GM21526 (cell line): ENCODE measurements around the gene KLHL2.
"Not testable (repeated sequence)": the region's sequence is repeated elsewhere in the genome, so short reads cannot be mapped to it uniquely, and the experiment has no call there.

Source experiments
- ATAC-seq: cut with Tn5 transposase; IDR thresholded peaks from one replicate; pipeline ENCODE4 v1.9.1; 2021; ENCODE audit warnings: moderate library complexity; ENCODE audit not compliant: unreplicated experiment, low FRiP score

The KLHL2 gene

GRCh38 chr4:165199722-165200121 is 7.6 kb upstream of the KLHL2 start:
- no peak for ATAC-seq

GRCh38 chr4:165201806-165202205 is 5.6 kb upstream of the KLHL2 start:
- ATAC-seq: no peak

DNA sequence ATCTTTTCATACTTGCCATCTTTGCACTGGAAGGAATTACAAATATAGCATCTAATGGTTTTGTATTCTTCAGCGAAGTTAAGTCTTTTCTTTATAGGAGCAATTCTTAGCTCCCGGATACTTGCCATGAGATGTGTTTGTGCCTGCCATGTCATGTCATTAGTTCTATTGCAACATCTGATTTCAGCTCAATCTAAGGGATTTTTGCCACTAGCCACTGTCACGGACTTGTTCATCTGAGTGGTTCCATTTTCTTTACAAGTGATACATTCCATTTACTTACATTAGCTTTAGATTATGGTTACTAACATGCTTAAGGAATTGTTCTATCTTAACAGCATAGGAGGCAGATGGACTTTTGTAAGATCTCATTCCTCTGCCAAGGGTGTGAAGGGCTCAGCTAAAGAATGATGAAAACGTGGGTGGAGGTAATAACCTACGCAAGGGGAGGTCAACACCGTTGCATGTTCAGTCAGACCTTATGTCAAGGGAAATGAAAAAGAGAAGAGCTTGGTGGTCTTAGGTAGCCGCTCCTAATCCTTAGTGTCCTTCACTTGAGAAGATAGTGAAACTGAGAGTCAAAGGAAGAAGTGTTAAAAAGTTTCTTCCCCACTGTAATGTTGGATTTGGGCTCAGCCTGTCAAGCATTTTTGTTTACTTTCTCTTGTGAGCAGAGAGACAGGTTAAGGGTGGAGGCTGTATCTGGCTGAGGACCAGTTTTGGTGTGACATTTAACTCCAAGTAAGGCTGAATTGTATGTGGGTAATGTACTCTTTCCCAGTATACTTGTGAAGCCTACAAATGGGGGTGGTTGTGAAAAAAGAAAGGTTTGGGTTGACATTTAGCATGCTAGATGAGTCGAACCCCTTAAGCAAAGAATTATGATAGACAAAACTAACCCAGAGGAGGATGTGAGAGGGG is 3.6 kb upstream of the KLHL2 start:
- no peak for ATAC-seq

DNA sequence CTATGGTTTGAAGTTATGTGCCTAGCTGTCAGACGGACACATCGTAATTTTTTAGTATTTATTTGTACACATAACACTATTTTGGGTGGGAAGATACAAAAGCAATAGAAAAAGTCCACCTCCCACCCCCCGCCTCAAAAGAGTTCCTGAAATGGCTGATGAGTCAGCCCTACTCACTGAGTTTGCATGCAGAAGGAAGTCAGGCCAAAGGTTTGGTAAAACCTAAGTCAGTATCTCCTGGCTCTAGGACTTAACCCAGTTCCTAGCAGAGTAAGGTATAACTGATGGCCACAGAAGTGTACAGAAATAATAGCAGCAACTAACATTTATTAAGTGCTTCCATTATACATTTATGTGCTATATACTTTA is 2.9 kb upstream of the KLHL2 start:
- ATAC-seq: no peak

DNA sequence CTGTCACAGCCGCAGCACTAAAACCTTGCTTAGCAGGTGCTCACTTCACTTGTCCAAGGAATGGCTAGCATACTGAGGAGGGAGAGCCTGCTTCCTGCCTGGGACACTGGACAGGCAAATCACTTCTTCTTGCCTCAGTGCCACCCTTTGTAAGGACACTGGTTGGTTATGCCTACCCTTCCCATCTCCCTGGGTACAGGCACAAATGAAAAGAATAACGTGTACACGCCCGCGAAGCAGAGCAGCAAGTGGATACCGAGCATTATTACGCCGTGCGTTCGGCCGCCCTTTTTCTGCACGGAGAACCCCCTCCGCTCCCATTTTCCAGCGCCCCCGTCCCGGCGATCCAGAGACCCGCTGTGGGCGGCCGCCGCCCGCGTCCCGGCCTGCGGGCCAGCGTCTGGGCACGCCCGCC is 338 bp upstream of the KLHL2 start:
- peak; percentile 33 for ATAC-seq

GRCh38 chr4:165208221-165208652 is 876 bp downstream of the KLHL2 start:
- no peak for ATAC-seq

DNA sequence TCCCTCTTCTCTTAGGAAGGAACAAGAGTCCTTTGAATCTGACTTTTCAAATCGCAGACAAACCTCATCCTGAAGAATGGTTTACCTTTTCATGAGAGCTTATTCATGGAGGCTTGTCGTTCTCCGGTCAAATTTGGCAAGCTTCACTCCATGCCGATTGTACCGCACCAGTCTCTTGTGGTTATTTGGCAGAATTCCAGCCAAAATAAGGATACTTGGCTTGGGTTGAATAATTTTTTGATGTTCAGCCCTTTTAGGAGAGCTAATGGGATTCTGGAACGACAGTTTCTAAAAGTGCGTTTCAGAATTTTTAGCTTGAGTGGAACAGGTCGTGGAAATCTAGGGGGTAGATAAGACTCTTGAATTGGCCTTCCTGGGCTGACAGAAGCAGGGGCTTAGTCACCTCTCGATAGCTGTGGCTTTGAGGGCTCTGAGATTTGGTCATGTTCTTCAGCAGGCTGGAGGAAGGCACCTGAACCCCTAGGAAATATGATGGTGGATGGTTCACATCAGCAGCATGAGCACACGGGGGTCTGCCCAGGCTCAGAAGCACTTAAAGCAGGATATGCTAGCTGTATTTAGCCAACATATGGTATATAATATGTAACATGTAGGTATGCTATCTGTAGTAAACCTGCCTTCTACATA is 1.5 kb downstream of the KLHL2 start:
- ATAC-seq: no peak

GRCh38 chr4:165209796-165210195 is 2.4 kb downstream of the KLHL2 start:
- ATAC-seq: no peak

DNA sequence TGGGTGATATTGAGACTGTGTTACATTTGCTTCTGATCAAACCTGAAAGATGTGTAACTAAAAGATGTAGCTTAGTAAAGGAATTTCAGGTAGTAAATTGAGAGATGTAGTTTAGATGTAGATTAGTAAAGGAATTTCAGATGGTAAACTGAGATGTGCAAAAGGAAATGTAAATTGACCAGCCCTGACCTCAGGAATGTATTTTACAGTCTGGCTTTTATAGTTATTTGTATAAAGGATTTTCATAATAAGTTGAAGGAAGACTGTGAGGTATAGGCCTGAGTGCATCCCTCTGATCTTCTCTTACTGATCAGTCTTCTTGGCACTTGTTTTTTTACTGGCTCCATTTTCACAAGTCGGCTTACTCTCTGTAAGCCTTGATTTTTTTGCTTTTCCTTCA is 3.2 kb downstream of the KLHL2 start:
- ATAC-seq: no peak

- ATAC-seq: not testable (repeated sequence)
Observed at GRCh38 chr4:165212647-165213046, 5.3 kb downstream of the KLHL2 start.

- ATAC-seq: not testable (repeated sequence)
Observed at GRCh38 chr4:165213404-165213803, 6.0 kb downstream of the KLHL2 start.

- not testable (repeated sequence) for ATAC-seq
Observed at GRCh38 chr4:165213991-165214709, 6.8 kb downstream of the KLHL2 start.

GRCh38 chr4:165215034-165215751 is 7.8 kb downstream of the KLHL2 start:
- peak; percentile 52 for ATAC-seq

DNA sequence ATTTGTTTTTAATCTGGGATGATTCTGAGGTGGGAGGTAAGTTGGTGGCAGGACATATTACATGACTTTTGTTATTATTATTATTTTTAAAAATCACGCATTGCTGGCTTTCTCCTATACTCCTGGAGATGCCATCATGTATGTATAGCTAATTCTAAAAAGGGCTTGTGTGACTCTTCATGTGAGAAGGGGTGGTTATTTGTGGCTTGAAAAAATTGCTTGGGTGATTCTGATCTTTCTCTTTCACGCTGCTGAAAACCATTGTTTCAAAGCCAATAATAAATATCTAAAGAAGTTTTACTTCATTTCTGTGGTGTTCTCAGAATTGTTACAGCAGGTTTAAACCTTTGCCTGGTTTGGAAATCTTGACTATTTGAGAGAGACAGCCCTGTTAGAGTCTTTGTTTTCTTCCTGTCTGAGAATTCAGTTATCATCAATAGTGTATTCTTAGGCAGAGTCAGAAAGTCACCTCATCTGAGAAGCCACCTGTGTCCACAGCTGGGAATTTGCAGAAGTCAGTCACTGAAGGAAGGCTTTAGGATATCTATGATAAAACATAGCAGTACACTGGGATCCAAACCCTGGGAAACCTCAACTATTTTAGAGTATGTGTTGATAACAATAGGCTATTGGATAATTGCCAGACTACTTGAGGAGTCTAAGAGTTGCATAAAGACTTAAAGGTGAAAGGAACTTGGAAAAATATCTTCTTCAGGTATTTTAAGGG is 8.6 kb downstream of the KLHL2 start:
- peak; percentile 75 for ATAC-seq

DNA sequence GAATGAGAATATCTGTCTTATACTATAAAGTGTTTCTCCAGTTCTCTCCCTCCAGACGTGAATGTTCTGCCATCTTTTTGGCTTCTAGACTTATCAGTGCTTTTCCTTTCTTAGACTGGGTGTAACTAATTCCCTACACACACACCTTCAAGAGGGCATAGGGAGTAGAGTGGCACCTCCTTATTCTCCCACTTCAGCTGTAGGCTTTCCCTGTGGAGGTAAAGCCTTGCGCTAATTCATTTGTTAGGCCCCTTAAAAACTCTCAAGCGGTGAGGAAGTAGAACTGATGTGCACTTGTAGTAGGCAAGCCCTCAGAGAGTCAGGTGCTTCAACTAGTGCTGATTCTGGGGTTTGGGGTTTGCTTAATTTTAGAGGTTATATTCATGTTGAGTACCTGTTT is 10.0 kb downstream of the KLHL2 start:
- no peak for ATAC-seq

GRCh38 chr4:165221306-165221705 is 13.9 kb downstream of the KLHL2 start:
- not testable (repeated sequence) for ATAC-seq

GRCh38 chr4:165221993-165222650 is 14.8 kb downstream of the KLHL2 start:
- not testable (repeated sequence) for ATAC-seq

- no peak for ATAC-seq
Observed at GRCh38 chr4:165222651-165222994, 15.3 kb downstream of the KLHL2 start.

DNA sequence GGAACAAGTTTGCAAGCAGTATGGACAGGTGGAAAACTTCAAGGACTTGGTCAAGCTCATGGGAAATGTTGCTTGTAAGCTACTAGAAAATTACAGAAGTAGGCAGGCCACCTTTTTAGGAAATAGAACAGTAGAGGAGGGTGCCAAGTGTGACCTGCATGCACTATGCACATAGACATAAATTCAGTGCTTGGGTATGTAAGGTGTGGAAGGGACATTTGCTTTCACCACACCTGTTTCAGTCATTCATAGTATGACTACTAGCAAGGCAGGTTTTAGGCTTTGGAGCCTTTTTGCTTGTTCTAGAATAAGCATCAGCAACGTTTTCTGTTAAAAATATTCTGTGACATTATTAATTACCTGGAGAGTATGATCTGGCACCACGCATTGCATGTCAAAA is 20.0 kb downstream of the KLHL2 start:
- not testable (repeated sequence) for ATAC-seq
